Measurements from ENCODE around the gene MXRA7. TPM values are rescaled to one million over a fixed set of nuclear protein-coding genes. Genes with fewer than 3 reads are reported as not detected.

The MXRA7 gene
- total RNA-seq, 4 donors from 2014 or later: 11.0 to 116 (median 39.2) TPM

GRCh38 chr17:76675648-76676047 lies 35.1 kb downstream of the MXRA7 start:
- H3K9me3 ChIP-seq: no peaks in the 10 kb centered on the region
- TF ChIP-seq POLR2A (IDR thresholded peaks at IDR 0.05) (no peak), CTCF (IDR thresholded peaks at IDR 0.05) (no peak)

GRCh38 chr17:76674600-76674999 lies 36.2 kb downstream of the MXRA7 start:
- Histone ChIP-seq H3K4me1 (peaks cover 5 to 32% (median 21%) of the 10 kb centered on the region in 3 donors), H3K27me3 (no peaks in the 10 kb centered on the region), H3K4me3 (no peak overlapping the region), H3K36me3 (peaks cover 0 to 5% (median 0%) of the 10 kb centered on the region in 3 donors), H3K27ac (no peak overlapping the region), H3K9me3 (no peaks in the 10 kb centered on the region)
- intact Hi-C loops (cut with DNase I): no loop called here
- no peak for DNase-seq
- TF ChIP-seq POLR2A (IDR thresholded peaks at IDR 0.05): no peak
- TF ChIP-seq CTCF (IDR thresholded peaks at IDR 0.05): no peak
- 83 to 100% methylated on average over 1 to 2 of the region's 5 CpGs for WGBS, 2 donors

More at GRCh38 chr17:76675648-76676047, 35.1 kb downstream of the MXRA7 start:
- no peak overlapping the region for H3K4me3 ChIP-seq
- 90% methylated on average over 6 of the region's 6 CpGs for WGBS, 2 donors
- no peaks in the 10 kb centered on the region for H3K27me3 ChIP-seq
- no peak overlapping the region for H3K27ac ChIP-seq
- peaks cover 0 to 10% (median 0%) of the 10 kb centered on the region in 3 donors for H3K36me3 ChIP-seq
- intact Hi-C loops (cut with DNase I): no loop called here
- DNase-seq: no peak
- peaks cover 5 to 21% (median 13%) of the 10 kb centered on the region in 3 donors for H3K4me1 ChIP-seq

- H3K27ac ChIP-seq: no peak overlapping the region
- peaks cover 0 to 3% (median 0%) of the 10 kb centered on the region in 3 donors for H3K36me3 ChIP-seq
- H3K9me3 ChIP-seq: no peaks in the 10 kb centered on the region
- peaks cover 5 to 41% (median 22%) of the 10 kb centered on the region in 3 donors for H3K4me1 ChIP-seq
- no peak for DNase-seq
- no peaks in the 10 kb centered on the region for H3K27me3 ChIP-seq
- intact Hi-C loops (cut with DNase I): no loop called here
- H3K4me3 ChIP-seq: no peak overlapping the region
- TF ChIP-seq CTCF (IDR thresholded peaks at IDR 0.05): no peak
- no peak for TF ChIP-seq POLR2A (IDR thresholded peaks at IDR 0.05)
- WGBS, 2 donors: 88 to 96% methylated on average over 4 to 5 of the region's 5 CpGs
Observed at GRCh38 chr17:76673729-76674128, 37.0 kb downstream of the MXRA7 start.

- peak overlapping the region in 2 of 4 donors; percentile 97 to 98 for H3K27ac ChIP-seq
- intact Hi-C loops (cut with DNase I): no loop called here
- peaks cover 5 to 49% (median 28%) of the 10 kb centered on the region in 3 donors for H3K4me1 ChIP-seq
- no peak for DNase-seq
- no peak for TF ChIP-seq POLR2A (IDR thresholded peaks at IDR 0.05)
- TF ChIP-seq CTCF (IDR thresholded peaks at IDR 0.05): no peak
- 84 to 89% methylated on average over 3 of the region's 3 CpGs for WGBS, 2 donors
- H3K9me3 ChIP-seq: no peaks in the 10 kb centered on the region
- H3K4me3 ChIP-seq: no peak overlapping the region
- no peaks in the 10 kb centered on the region for H3K27me3 ChIP-seq
- no peaks in the 10 kb centered on the region for H3K36me3 ChIP-seq
Observed at GRCh38 chr17:76672892-76673291, 37.9 kb downstream of the MXRA7 start.

- TF ChIP-seq POLR2A (IDR thresholded peaks at IDR 0.05): no peak
- TF ChIP-seq CTCF (IDR thresholded peaks at IDR 0.05): no peak
- Histone ChIP-seq H3K4me3 (peak overlapping the region; percentile 40 to 74 (median 70)), H3K9me3 (no peaks in the 10 kb centered on the region), H3K4me1 (peaks cover 6 to 54% (median 33%) of the 10 kb centered on the region in 3 donors), H3K27ac (peak overlapping the region; percentile 95 to 98 (median 96)), H3K36me3 (no peaks in the 10 kb centered on the region), H3K27me3 (no peaks in the 10 kb centered on the region)
- intact Hi-C loops (cut with DNase I): no loop called here
- no peak for DNase-seq
- WGBS, 2 donors: 38 to 44% methylated on average over 13 of the region's 13 CpGs
Observed at GRCh38 chr17:76672270-76672851, 38.4 kb downstream of the MXRA7 start.
